Measurements from ENCODE around the gene ATP8A2.

GRCh38 chr13:25844559-25845434, 473.0 kb downstream of the ATP8A2 start:
- no peak for TF ChIP-seq POLR2A (IDR thresholded peaks at IDR 0.05)
- no peak for TF ChIP-seq CTCF (IDR thresholded peaks at IDR 0.05)
